NOMO-1 treated with DMSO at 0.1 percent for 48 hours (cell line): ENCODE measurements around the gene APOL5.
"Not testable (repeated sequence)": the region's sequence is repeated elsewhere in the genome, so short reads cannot be mapped to it uniquely, and the experiment has no call there.

Experiments used
- DNase-seq: peaks from one replicate; lab custom pipeline; 2025; ENCODE audit not compliant: unreplicated experiment; lab: John Stamatoyannopoulos, UW

APOL5 gene

GRCh38 chr22:35708917-35709316 is 8.8 kb upstream of the APOL5 start:
- no peak for DNase-seq

GRCh38 chr22:35711336-35711735 is 6.3 kb upstream of the APOL5 start:
- no peak for DNase-seq

DNA sequence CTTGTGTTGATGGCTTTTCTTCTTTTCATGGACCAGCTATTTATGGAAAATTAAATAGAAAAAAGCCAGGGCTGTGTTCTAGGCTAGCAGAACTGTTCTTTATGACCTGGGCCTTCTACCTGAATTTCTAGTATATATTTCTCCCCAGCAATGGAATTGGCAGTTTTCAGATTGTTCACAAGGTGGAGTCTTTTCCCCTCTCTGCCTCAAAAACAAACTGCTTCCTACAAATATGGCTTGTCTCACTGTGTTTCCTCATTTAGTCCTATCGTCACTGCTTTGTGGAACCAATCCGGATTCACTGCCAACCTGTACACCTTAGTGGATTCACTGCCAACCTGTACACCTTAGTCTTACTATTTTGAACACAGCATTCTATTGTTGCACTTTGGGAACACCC is 5.0 kb upstream of the APOL5 start:
- DNase-seq, result no peak

DNA sequence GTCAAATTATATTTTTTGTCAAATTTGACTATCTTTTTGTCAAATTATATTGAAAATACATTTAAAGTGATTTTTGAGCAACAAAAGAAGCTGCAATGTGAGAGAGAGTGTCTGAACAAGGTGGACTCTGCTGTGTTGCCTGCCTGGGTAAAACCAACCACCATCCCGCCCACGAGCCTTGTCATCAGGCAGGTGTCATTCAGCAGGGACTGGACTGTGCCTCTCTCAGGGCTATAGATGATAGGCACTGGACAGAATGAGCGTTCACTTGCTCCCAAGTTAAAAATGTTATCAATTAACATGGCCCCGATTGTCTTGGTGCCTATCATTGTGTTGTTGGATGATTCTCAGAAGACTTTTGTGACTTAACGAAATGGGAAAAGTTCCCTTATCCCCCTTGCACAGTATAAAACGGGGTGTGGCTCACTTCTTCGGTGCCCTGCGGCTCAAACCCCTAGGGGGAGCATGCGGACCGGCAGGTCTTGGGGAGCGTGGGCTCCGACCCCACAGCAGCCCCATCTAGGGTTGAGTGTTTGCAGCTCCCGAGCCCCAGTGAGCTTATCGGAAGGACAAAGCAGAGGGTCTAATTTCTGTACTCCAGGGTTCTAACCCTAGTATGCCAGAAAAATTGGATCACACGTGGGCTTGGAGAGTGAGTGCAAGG is 1.7 kb downstream of the APOL5 start:
- no peak for DNase-seq

DNA sequence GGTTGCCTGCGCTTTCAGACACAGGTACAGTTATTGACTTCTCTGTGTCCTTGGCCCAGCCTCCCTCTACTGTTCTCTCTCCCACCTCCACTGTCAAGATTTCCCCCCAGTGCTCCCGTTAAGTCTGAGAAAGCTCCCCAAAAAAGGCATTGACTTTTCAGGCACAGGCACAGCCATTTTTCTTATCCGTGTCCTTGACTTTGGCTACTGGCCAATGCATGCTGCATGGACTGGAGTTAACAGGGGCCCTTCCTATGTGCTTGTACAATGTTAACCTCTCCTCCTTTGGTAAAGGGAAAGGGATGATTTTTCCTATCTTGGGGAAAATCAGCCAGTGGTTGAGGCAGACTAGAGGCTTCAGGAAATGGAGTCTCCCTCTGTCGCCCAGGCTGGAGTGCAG is 4.3 kb downstream of the APOL5 start:
- DNase-seq, result no peak

- DNase-seq, result no peak
Measured at GRCh38 chr22:35725521-35725920, 7.8 kb downstream of the APOL5 start.

DNA sequence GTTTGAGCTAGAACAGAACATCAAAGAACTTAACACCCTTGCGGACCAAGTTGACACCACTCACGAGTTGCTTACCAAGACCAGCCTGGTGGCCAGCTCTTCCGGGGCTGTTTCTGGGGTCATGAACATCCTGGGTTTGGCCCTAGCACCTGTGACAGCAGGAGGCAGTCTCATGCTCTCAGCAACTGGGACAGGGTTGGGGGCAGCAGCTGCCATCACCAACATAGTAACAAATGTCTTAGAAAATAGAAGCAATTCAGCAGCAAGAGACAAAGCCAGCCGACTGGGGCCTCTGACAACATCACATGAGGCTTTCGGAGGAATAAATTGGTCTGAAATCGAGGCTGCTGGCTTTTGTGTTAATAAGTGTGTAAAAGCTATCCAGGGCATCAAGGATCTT is 8.7 kb downstream of the APOL5 start:
- no peak for DNase-seq

GRCh38 chr22:35726933-35727332 is 9.3 kb downstream of the APOL5 start:
- no peak for DNase-seq

- DNase-seq, result no peak
Measured at GRCh38 chr22:35727436-35727835, 9.8 kb downstream of the APOL5 start.

DNA sequence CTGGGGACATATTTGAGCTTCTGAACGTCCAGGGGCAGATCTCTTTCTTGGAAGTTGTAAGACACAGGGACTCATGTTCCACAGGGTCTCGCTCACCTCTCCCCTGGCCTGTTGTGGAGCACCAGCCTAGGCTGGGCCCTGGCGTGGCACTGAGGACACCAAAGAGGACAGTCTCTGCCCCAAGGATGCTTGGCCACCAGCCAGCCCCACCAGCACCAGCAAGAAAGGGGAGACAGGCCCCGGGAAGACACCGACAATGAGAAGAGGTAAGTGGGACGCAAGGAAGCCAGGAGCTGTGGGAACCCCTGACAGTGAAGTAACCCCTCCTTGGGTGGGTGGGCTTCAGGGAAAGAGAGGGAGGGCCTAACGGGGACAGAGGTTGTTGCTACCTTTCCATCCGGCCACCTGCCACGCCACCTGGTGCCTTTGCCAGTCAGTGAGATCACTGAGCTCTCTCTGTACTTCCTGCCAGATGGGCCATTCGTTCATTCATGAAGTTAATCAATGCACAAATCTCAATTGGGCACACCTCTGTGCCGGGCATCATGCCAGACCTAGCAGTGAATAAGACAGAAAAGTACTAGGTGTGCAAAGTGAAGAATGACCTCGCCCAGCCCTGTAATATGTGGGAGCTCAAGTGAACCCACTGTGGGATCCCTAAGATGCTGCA is 11.1 kb downstream of the APOL5 start:
- DNase-seq, result no peak

- DNase-seq, result no peak
Measured at GRCh38 chr22:35729309-35729698, 11.6 kb downstream of the APOL5 start.

- no peak for DNase-seq
Measured at GRCh38 chr22:35731321-35731720, 13.6 kb downstream of the APOL5 start.

- no peak for DNase-seq
Measured at GRCh38 chr22:35732116-35732515, 14.4 kb downstream of the APOL5 start.

DNA sequence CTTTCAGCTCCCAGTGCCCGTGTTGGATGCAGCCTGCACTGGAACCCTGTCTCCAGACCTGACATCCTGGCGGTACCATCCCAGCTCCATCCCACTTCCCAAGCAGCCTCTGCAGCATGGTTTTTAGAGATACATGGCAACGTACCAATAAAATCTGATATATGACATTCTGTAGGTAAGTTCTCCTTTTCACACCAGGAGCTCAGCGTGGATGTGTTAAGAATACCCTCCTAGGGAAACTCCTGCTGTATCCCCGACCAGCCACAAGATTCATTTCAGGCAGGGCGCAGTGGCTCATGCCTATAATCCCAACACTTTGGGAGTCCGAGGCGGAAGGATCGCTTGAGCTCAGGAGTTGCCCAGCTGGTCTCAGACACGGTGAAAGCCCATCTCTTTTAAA is 15.4 kb downstream of the APOL5 start:
- DNase-seq, result no peak

DNA sequence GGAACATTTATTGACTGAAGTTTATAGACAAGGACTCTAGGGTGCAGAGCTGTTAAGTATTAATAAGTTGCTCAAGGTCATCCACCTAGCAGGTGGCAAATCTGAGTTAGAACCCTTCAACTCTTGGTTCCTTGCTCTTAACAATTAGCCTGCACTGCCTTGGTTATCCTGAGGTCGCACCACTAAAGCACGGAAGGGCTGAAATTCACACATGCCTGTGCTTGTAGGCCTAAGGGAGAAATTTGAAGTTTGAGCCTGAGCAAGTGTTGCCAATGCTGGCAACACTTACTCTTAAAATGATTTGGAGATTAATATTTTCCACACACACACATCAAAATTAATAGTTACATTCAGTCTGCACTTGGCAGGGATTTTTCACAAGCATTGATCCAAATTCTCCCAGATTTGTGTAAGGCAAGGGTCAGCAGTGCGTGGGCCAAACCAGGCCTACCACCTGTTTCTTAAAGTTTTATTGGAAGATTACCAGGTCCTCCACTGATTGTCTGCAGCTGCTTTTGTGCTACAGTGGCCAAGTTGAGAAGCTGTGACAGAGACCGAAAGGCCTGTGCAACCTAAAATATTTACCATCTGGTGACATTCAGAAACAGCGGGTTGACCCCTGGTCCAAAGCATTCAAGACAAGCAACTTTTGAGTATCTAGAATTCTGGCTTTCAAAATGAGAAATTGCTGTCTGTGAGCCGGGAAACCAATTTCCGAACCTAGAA is 16.3 kb downstream of the APOL5 start:
- no peak for DNase-seq

GRCh38 chr22:35734517-35734827 is 16.8 kb downstream of the APOL5 start:
- no peak for DNase-seq

DNA sequence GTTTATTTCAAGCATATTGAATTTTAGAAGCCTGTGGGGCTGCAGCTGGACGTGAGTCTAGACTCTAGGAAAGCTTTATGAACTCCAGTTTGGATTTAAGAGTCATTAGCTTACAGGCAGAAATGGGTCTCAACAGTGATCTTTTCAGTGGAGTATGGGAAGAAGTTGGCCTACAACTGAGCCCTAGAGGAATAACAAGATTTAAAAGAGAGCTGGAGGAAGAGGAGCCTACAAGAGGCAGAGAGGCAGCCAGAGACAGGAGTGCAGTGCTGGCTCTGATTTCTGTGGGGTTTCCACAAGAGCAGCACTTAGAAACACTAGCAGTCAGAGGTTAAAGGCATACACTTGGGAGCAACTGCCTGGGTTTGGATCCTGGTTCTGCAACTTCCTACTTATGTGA is 17.9 kb downstream of the APOL5 start:
- DNase-seq, result no peak

DNA sequence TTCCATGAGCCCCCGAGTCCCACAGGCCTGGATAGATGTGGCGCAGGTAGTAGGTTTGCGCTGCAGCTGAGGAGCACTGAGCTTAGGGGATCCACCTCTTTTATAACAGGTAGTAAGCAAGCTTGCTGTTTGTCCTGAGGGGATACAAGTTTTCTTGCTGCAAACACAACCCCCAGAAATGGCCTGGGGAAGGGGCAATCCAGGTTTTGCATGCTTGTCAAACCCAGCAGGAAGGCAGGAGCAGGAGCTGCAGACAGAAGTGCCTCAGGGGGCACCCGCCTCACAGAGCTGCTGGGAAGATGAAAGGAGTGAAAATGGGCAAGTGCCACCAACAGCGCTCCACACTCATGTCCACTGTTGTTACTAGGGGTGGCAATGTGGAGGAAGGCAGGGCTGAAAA is 18.5 kb downstream of the APOL5 start:
- DNase-seq, result no peak

DNA sequence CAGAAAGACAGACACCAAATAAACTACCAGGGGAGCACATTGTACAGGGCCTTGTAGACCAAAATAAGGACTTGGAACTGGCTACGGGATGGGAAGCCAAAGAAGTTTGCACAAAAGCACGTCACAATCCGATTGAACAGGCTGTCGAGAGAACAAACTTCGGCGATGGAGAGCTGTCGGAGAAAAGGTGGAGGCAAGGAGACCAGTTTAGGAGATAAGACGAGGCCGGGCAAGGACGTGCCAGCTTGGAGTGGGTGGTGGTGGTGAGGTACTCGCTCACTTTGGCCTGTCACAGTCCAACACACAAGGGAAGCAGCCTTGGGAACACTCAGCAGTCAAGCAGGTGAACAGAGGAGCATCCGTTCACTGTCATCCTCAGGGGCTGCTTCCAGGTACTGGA is 19.0 kb downstream of the APOL5 start:
- DNase-seq, result no peak

DNA sequence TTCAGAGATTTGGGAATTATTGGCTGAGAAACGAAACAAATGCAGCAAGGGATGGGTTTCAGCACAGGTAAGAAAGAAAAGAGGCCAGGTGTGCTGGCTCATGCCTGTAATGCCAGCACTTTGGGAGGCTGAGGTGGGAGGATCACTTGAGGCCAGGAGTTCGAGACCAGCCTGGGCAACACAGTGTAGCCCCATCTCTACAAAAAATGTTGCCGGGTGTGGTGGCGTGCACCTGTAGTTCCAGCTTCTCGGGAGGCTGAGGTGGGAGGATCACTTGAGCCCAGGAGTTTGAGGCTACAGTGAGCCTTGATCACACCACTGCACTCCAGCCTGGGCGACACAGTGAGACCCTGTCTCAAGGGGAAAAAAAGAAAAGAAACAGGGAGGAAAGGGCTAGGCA is 20.2 kb downstream of the APOL5 start:
- not testable (repeated sequence) for DNase-seq

DNA sequence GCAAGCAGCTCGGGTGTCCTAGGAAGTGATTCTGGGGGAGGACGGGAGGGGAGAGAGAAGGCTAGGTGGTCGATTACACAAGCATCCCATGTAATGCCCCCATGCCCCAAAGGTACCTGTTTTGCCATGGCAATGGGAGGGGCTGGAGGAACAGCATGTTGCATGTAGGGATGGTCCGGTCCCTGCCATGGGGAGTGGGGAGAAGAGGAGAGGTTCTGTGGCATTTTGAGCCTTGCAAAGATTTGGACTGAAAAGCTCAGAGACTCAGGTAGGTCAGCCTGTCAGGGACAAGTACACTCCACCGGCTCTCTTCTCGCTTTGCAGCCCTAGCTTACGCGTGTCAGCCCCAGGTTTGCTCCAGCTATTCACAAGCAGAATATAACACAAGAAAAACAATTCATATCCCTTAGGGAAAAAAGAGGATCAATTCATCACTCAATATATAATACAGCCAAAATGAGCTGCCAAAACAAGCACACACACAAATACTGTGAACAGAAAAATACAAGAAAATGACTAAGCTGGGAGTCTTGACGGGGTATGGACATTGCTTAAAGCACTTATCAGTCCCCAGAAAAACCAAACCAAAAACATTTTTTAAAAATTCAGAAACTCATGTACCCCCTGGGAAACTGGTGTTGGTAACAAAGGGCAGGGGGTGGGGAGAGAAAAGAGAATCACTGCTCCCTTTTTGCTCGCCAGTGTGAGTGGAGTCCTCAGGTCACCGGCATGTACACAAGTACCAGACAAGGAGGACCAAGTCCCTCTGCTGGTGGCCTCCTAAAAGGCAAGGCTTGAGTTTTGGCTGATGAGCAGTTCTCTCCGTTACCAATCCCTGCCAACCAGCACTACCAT is 21.6 kb downstream of the APOL5 start:
- DNase-seq, result no peak

DNA sequence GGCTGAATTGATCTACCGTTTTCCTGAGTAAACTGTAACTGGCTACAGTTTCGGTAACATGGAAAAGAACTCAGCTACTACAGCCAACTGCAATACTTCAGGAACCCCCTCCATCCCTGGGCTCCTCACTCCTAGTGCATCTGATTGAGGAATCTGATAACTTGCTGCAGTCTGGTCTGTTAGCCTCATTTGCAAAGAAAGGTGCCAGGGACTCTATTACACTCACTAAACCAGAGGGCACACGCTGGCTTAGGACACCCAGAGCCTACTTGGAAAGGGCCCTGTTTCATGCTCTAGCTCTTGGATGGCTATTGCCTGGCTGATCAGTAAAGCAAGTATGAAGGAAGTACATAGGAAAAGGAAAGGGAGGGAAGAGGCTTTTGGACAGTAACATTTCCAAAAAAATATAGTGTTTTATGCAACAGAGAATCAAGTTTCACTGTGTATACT is 22.3 kb downstream of the APOL5 start:
- no peak for DNase-seq
